ENCODE results near the gene LINGO3. TPM values are rescaled to one million over a fixed set of nuclear protein-coding genes. Genes with fewer than 3 reads are reported as not detected.
A peak's percentile ranks its signal among the peaks of the same experiment; 100 is the strongest.

The LINGO3 gene
- total RNA-seq (2014; rRNA removed; shearing (Covaris generic)) (0.45 and 1.9 TPM in 2 replicates), polyA plus RNA-seq (2016; fragmentation: Nextera tagmentation; extraction: Ambion mirVana) (0.29 and 0.40 TPM in 2 replicates)
- long read RNA-seq = 0 reads

- Mint-ChIP-seq H3K4me3 (peak within 1 kb of the TSS; percentile 63), H3K27me3 (ENCODE audit: insufficient read depth, low read depth, poor library complexity) (peaks cover 47% of the 10 kb centered on the region), H3K27ac (no peak within 1 kb of the TSS), H3K36me3 (ENCODE audit: low read depth) (no peaks in the 10 kb centered on the region), H3K9me3 (no peaks in the 10 kb centered on the region; the same call in 2 of the 3 replicates), H3K4me1 (peaks cover 3% of the 10 kb centered on the region)
- ATAC-seq = no peak; the same call in 2 of the 3 replicates
- Histone ChIP-seq H4K20me1 (replicated peaks; ENCODE audit: insufficient read depth) (no peaks in the 10 kb centered on the region), H3K9me2 (ENCODE audit: insufficient read depth) (no peaks in the 10 kb centered on the region), H3K27ac (ENCODE audit: low read depth) (no peak within 1 kb of the TSS), H3F3A (replicated peaks; ENCODE audit: low read depth) (no peaks in the 10 kb centered on the region), H3K36me3 (ENCODE audit: insufficient read depth) (no peaks in the 10 kb centered on the region), H3K79me2 (replicated peaks; ENCODE audit: insufficient read depth) (no peaks in the 10 kb centered on the region), H3K4me1 (ENCODE audit: insufficient read depth) (peaks cover under 1% of the 10 kb centered on the region; the same call in 1 of the 2 replicates), H3K27me3 (ENCODE audit: insufficient read depth) (peaks cover 36% of the 10 kb centered on the region), H2AFZ (peak within 1 kb of the TSS; percentile 93), H3K4me3 (peak within 1 kb of the TSS; percentile 58), H3K4me2 (peak within 1 kb of the TSS; percentile 79)
- DNase-seq (ENCODE audit: low spot score) = no peak
- TF ChIP-seq EZH2 (IDR thresholded peaks at IDR 0.05; ENCODE audit: low read depth, unreplicated experiment) = no peak
- no peak for TF ChIP-seq STAT1 (IDR thresholded peaks at IDR 0.05; ENCODE audit: unreplicated experiment)
- TF ChIP-seq ZNF114 (CRISPR knock-in tag; IDR thresholded peaks at IDR 0.05) = no peak
- TF ChIP-seq, protein P1, sequence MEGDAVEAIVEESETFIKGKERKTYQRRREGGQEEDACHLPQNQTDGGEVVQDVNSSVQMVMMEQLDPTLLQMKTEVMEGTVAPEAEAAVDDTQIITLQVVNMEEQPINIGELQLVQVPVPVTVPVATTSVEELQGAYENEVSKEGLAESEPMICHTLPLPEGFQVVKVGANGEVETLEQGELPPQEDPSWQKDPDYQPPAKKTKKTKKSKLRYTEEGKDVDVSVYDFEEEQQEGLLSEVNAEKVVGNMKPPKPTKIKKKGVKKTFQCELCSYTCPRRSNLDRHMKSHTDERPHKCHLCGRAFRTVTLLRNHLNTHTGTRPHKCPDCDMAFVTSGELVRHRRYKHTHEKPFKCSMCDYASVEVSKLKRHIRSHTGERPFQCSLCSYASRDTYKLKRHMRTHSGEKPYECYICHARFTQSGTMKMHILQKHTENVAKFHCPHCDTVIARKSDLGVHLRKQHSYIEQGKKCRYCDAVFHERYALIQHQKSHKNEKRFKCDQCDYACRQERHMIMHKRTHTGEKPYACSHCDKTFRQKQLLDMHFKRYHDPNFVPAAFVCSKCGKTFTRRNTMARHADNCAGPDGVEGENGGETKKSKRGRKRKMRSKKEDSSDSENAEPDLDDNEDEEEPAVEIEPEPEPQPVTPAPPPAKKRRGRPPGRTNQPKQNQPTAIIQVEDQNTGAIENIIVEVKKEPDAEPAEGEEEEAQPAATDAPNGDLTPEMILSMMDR (conservative IDR thresholded peaks at IDR 0.05; ENCODE audit: low read depth in 2 of 2) = no peak
- TF ChIP-seq NANOG (IDR thresholded peaks at IDR 0.05; ENCODE audit: borderline replicate concordance) = no peak
- no peak for TF ChIP-seq JUNB (IDR thresholded peaks at IDR 0.05; ENCODE audit: unreplicated experiment)
- no peak for TF ChIP-seq ETS1 (IDR thresholded peaks at IDR 0.05)
Measured at GRCh38 chr19:2308114-2308556, at the start of gene LINGO3. TSS of gene LINGO3 (minus strand) at chr19:2308154. CDS start at chr19:2291776, 16,378 bp downstream.

DNA sequence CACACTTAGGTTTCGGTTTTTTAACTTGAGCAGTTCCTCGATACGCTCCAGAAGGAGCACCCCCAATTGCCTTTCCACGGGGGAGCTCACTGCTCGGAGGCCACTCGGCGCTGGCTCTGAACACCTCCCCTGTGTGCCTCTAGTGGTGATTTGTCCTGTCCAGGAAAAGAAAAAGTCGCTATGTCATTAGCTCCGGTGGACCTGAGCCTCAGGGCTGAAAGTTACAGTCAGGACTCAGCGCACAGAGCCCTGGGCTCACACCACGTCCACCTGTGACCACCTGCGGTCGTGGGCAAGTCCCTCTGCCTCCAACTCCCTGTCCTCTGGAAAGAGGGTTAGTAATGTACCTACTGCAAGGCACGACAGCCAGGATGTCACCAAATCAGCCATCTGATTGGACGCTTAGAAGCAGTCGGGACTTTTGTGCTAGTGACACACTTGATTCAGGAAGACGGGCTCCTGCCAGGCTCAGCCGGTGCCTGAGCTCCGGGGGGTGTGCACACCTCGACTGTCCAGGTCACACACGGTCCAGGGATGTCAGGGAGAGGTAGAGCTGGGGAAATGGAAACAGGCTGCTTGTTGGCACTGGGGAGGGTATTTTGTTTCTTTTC is 48.2 kb upstream of the LINGO3 start:
- no peak overlapping the region for H3K4me2 ChIP-seq
- peaks cover 17% of the 10 kb centered on the region for H3K27me3 Mint-ChIP-seq (ENCODE audit: insufficient read depth, low read depth, poor library complexity)
- H3K36me3 Mint-ChIP-seq (ENCODE audit: low read depth) = no peaks in the 10 kb centered on the region
- peaks cover 5% of the 10 kb centered on the region for H3K4me1 Mint-ChIP-seq
- H3K9me2 ChIP-seq (ENCODE audit: insufficient read depth) = no peaks in the 10 kb centered on the region
- no peaks in the 10 kb centered on the region for H3K27me3 ChIP-seq (ENCODE audit: insufficient read depth)
- no peak overlapping the region for H3K4me3 ChIP-seq
- H2AFZ ChIP-seq = no peak overlapping the region
- no peaks in the 10 kb centered on the region for H3K79me2 ChIP-seq (replicated peaks; ENCODE audit: insufficient read depth)
- no peaks in the 10 kb centered on the region for H4K20me1 ChIP-seq (replicated peaks; ENCODE audit: insufficient read depth)
- no peaks in the 10 kb centered on the region for H3K4me1 ChIP-seq (ENCODE audit: insufficient read depth)
- H3K4me3 Mint-ChIP-seq = no peak overlapping the region
- H3K27ac ChIP-seq (ENCODE audit: low read depth) = no peak overlapping the region
- H3K9me3 Mint-ChIP-seq = no peaks in the 10 kb centered on the region; the same call in 2 of the 3 replicates
- no peaks in the 10 kb centered on the region for H3F3A ChIP-seq (replicated peaks; ENCODE audit: low read depth)
- no peak for DNase-seq (ENCODE audit: low spot score)
- 0 out of 2 replicates have a peak overlapping the region, but pooled peaks have one; percentile 52 for H3K27ac Mint-ChIP-seq
- ATAC-seq = no peak
- no peaks in the 10 kb centered on the region for H3K36me3 ChIP-seq (ENCODE audit: insufficient read depth)
- TF ChIP-seq CREB1 (CRISPR knock-in tag; IDR thresholded peaks at IDR 0.05; ENCODE audit: low read depth) (no peak), REST (IDR thresholded peaks at IDR 0.05; ENCODE audit: unreplicated experiment) (no peak), EZH2 (IDR thresholded peaks at IDR 0.05; ENCODE audit: low read depth, unreplicated experiment) (no peak), ETS1 (IDR thresholded peaks at IDR 0.05) (no peak), JUNB (IDR thresholded peaks at IDR 0.05; ENCODE audit: unreplicated experiment) (no peak)

All from GM23338 (cell line).